Right lobe of liver (tissue), 4 donors: ENCODE data around the gene NEXMIF.

Source experiments
- CTCF ChIP-seq, 4 donors: fragments of 200-600 bp in 3 of 4; fragments of 450-650 bp in 1 of 4; IDR thresholded peaks; one replicate each; pipeline versions ENCODE4 v1.5.1 to v1.8.0; 2016 to 2022; ENCODE audit warnings: antibody characterized with exemption in 4 of 4, mild to moderate bottlenecking in 2 of 4
- POLR2A ChIP-seq: fragments of 450-650 bp; IDR thresholded peaks from one replicate; pipeline ENCODE4 v1.6.1; 2017; ENCODE audit warnings: antibody characterized with exemption, mild to moderate bottlenecking
- donor health status: DM: no; HTN: no; CAD: no.
- donor health status: DM: no; HTN: no; CAD: no.
- donor health status: DM: no; HTN: yes; CAD: no.

- TF ChIP-seq CTCF (IDR thresholded peaks at IDR 0.05) (no peak), POLR2A (no peak)
These were observed 125.2 kb downstream of the NEXMIF start for GRCh38 chrX:74800062-74800461.
